Measurements from ENCODE around the gene FAM217A. TPM values are rescaled to one million over a fixed set of nuclear protein-coding genes. Genes with fewer than 3 reads are reported as not detected.

The FAM217A gene, protein sequence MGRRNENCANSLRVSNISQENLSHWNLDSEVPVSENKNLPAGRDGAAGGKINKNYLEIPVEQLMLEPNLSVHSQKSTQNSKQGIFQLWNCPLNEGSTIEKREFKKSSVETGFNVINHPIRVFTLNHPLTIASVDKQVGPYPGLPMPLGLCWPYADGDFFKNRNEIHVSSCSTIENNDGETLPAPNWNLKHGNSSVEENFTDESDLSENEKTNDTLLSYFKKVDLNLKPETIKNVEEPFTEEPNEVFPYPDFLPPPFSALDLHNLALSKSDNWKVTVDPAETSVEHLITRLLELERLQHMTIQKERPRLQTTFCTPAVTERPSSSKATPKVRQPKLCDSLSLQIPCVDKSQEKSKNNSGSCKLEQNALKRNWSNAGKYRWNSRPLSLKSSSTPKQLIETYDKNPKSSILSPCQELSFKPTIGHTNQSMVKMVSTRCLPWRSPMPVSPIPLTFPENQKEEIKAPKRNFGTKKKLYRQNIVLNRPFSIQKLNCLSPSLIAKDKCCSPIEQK
- not detected for total RNA-seq

DNA sequence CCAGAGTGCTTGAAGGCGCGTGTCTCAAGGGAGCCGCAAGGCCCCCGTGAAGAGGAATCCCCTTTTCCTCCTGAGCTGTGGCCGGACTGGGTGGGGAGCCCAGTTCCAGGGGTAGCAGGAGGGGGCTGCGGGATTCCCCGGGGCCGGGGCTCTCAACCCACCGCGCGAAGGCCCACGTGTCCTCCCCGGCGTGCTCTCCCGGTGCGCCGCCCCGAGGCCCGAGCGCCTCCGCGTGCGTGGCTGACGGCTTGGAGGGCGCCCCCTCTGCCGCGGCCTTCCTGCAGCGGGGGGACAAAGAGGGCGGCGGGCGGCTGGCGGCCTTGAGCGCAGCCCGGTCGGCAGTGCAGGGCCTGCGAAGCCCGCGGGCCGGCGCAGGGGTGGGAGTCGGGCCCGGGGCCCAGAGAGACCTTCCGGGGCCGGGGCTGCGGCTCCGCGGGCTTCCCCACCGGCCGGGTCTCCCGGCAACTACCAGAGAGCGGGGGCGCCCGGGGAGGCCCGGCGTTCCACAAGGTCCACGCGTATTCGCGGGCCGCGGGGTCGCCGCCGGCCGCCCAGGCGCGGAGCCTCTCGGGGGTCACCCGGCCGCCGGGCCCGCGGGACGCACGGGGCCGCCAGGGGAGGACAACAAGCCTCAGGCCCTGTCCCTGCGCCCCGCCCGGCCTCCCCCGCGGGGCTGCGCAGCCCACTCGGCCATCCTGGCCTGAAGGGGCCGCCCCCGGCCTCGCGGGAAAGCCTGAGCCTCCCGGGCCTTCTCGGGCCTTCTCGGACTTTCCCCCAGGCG lies at the start of gene FAM217A:
Gene FAM217A, minus strand, starts transcription at position 447 of the 781 bp plus-strand sequence. CDS start 1,723 bp downstream, outside the sequence.
- H3K27me3 ChIP-seq: no peaks in the 10 kb centered on the region
- intact Hi-C loops (cut with DNase I): no loop called here
- no peak for DNase-seq (ENCODE audit: extremely low spot score in 2 of 2)
- H3K4me1 ChIP-seq: no peaks in the 10 kb centered on the region
- TF ChIP-seq POLR2AphosphoS5 (IDR thresholded peaks at IDR 0.05; ENCODE audit: insufficient read depth in 1 of 2, low read depth in 1 of 2): no peak
- no peak for TF ChIP-seq POLR2A (IDR thresholded peaks at IDR 0.05)
- no peaks in the 10 kb centered on the region for H3K36me3 ChIP-seq
- H3K9me3 ChIP-seq: no peaks in the 10 kb centered on the region
- no peak within 1 kb of the TSS for H3K27ac ChIP-seq
- H3K4me3 ChIP-seq: no peak within 1 kb of the TSS

DNA sequence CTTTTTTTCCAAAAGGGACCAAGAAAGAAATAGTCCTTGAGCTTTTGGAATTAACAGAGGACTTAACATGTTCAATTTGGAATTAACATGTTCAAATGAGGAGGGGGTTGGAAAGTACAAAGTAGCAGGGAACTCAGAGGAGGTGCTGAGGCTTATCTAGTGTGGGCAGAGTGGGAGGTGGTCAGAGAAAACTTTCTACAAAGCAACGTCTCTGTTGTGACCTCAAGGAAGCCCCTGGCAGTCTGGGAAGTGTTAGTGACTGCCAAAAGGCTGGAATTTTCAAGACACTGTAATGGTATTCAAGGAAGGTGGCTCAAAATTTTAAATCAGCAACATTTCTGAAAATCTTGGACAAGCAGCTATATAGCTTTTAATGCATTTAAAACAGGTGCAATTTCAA lies 49.1 kb upstream of the FAM217A start:
- Histone ChIP-seq H3K4me3 (no peak overlapping the region), H3K27me3 (no peaks in the 10 kb centered on the region), H3K36me3 (peaks cover 3 to 80% of the 10 kb centered on the region in 2 donors), H3K9me3 (no peaks in the 10 kb centered on the region), H3K4me1 (peaks cover 7% of the 10 kb centered on the region), H3K27ac (no peak overlapping the region)
- DNase-seq (ENCODE audit: extremely low spot score in 2 of 2): no peak
- TF ChIP-seq POLR2A (IDR thresholded peaks at IDR 0.05) (no peak), POLR2AphosphoS5 (IDR thresholded peaks at IDR 0.05; ENCODE audit: insufficient read depth in 1 of 2, low read depth in 1 of 2) (no peak)
- TF ChIP-seq, protein P1, sequence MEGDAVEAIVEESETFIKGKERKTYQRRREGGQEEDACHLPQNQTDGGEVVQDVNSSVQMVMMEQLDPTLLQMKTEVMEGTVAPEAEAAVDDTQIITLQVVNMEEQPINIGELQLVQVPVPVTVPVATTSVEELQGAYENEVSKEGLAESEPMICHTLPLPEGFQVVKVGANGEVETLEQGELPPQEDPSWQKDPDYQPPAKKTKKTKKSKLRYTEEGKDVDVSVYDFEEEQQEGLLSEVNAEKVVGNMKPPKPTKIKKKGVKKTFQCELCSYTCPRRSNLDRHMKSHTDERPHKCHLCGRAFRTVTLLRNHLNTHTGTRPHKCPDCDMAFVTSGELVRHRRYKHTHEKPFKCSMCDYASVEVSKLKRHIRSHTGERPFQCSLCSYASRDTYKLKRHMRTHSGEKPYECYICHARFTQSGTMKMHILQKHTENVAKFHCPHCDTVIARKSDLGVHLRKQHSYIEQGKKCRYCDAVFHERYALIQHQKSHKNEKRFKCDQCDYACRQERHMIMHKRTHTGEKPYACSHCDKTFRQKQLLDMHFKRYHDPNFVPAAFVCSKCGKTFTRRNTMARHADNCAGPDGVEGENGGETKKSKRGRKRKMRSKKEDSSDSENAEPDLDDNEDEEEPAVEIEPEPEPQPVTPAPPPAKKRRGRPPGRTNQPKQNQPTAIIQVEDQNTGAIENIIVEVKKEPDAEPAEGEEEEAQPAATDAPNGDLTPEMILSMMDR (IDR thresholded peaks at IDR 0.05): no peak
- intact Hi-C loops (cut with DNase I): no loop called here

DNA sequence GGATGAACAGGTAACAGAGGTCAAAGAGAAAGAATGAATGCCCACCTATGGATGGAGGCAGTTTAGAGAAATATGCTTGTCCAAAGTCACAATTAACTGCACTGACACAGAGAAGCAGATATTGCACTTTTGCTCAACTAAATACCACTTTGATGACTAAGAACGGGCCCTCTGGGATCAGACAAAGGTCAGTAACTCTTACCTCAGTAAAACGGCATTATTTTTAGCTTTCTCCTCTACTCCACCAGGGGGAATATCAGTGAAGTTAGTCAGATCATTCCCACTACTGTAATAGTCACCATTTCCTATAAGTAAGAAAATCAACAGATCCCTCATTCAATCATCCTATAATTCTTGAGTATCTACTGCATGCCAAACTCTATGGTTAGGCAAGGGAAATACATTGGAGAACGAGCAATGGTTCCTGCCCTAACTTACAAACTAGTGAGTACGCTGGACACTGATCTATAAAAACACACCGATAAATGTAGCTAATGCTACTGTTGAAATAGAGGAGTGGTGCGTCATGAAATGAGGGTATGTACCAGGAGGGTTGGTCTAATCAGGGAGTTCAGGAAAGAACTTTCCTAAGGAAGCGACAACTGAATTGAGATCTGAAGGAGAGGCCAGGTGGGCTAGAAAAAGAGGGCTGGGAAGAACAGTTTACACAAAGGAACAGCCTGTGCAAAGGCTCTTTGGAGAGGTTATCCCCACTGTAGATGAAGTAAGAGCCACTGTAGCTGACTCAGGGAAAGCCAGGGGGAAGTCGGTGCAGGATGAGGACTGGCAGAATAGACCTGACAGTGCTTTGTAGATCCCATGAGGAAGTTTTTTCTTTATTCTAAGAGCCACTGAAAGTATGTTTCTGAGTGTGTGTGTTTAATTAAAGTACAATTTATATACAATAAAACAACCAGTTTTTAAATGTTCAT lies 47.3 kb upstream of the FAM217A start:
- TF ChIP-seq, protein P1 (IDR thresholded peaks at IDR 0.05): no peak
- no peak for TF ChIP-seq POLR2AphosphoS5 (IDR thresholded peaks at IDR 0.05; ENCODE audit: insufficient read depth in 1 of 2, low read depth in 1 of 2)
- no peak for TF ChIP-seq POLR2A (IDR thresholded peaks at IDR 0.05)
- no peaks in the 10 kb centered on the region for H3K27me3 ChIP-seq
- no peaks in the 10 kb centered on the region for H3K9me3 ChIP-seq
- intact Hi-C loops (cut with DNase I): no loop called here
- no peak for DNase-seq (ENCODE audit: extremely low spot score in 2 of 2)
- no peaks in the 10 kb centered on the region for H3K4me1 ChIP-seq
- no peak overlapping the region for H3K27ac ChIP-seq
- H3K36me3 ChIP-seq: peaks cover 3 to 90% of the 10 kb centered on the region in 2 donors
- no peak overlapping the region for H3K4me3 ChIP-seq

DNA sequence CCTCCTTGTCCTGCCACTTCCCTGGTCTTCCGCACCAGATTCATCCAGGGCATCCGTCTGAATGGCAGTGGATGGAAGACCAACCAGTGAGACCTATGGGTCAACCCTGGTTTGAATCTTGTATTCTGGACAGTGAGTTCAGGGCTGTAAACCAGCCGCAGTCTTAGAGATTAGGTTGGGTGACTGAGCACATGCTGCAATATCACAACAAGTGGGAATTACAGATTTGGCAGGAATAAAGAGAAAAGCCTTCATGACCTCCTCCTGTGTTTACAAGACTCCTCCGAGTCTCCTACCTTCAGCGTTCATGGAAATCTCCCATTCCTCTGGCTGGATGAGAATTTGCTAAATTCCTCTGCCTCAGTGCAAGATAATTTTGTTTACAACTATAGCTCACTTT lies 46.6 kb upstream of the FAM217A start:
- H3K27ac ChIP-seq: no peak overlapping the region

More for the DNA sequence above, 46.6 kb upstream of the FAM217A start:
- TF ChIP-seq POLR2A (IDR thresholded peaks at IDR 0.05): no peak
- no peak for TF ChIP-seq POLR2AphosphoS5 (IDR thresholded peaks at IDR 0.05; ENCODE audit: insufficient read depth in 1 of 2, low read depth in 1 of 2)
- TF ChIP-seq, protein P1 (IDR thresholded peaks at IDR 0.05): no peak
- Histone ChIP-seq H3K9me3 (no peaks in the 10 kb centered on the region), H3K4me3 (no peak overlapping the region), H3K4me1 (no peaks in the 10 kb centered on the region), H3K27me3 (no peaks in the 10 kb centered on the region), H3K36me3 (peaks cover 3 to 94% of the 10 kb centered on the region in 2 donors)
- intact Hi-C loops (cut with DNase I): no loop called here
- DNase-seq (ENCODE audit: extremely low spot score in 2 of 2): no peak

All from vagina (tissue), 2 donors.